Activated CD8-positive, alpha-beta memory T cell treated with anti-CD3 and anti-CD28 coated beads, Interleukin-2, amount 50 U/mL, for 24 hours (primary cell): ENCODE results near the gene JAK1.

Experiments
- DNase-seq: peaks from one replicate; pipeline ENCODE4 v3.0.0-alpha.2; 2020; ENCODE audit errors: extremely low read depth

JAK1 gene

GRCh38 chr1:64866689-64867088 is 99.7 kb downstream of the JAK1 start:
- DNase-seq: no peak

- DNase-seq: no peak
Observed at GRCh38 chr1:64865105-64865757, 101.1 kb downstream of the JAK1 start.

- peak; percentile 12 for DNase-seq
Observed at GRCh38 chr1:64864018-64864940, 102.1 kb downstream of the JAK1 start.

- no peak for DNase-seq
Observed at GRCh38 chr1:64861611-64862010, 104.7 kb downstream of the JAK1 start.

- DNase-seq: no peak
Observed at GRCh38 chr1:64857347-64857746, 109.0 kb downstream of the JAK1 start.

GRCh38 chr1:64856553-64856952 is 109.8 kb downstream of the JAK1 start:
- no peak for DNase-seq

GRCh38 chr1:64855557-64855956 is 110.8 kb downstream of the JAK1 start:
- no peak for DNase-seq

GRCh38 chr1:64854674-64855073 is 111.7 kb downstream of the JAK1 start:
- no peak for DNase-seq

GRCh38 chr1:64851664-64852063 is 114.7 kb downstream of the JAK1 start:
- DNase-seq: no peak

- no peak for DNase-seq
Observed at GRCh38 chr1:64850846-64851245, 115.5 kb downstream of the JAK1 start.

GRCh38 chr1:64849942-64850341 is 116.4 kb downstream of the JAK1 start:
- DNase-seq: no peak

- no peak for DNase-seq
Observed at GRCh38 chr1:64848803-64849202, 117.5 kb downstream of the JAK1 start.

- DNase-seq: no peak
Observed at GRCh38 chr1:64848136-64848535, 118.2 kb downstream of the JAK1 start.

GRCh38 chr1:64847666-64848065 is 118.7 kb downstream of the JAK1 start:
- DNase-seq: no peak

- no peak for DNase-seq
Observed at GRCh38 chr1:64846573-64847430, 119.5 kb downstream of the JAK1 start.

GRCh38 chr1:64845831-64846425 is 120.4 kb downstream of the JAK1 start:
- DNase-seq: no peak

- no peak for DNase-seq
Observed at GRCh38 chr1:64844609-64845008, 121.7 kb downstream of the JAK1 start.

- DNase-seq: no peak
Observed at GRCh38 chr1:64844175-64844574, 122.2 kb downstream of the JAK1 start.

GRCh38 chr1:64843675-64844074 is 122.7 kb downstream of the JAK1 start:
- no peak for DNase-seq

GRCh38 chr1:64842224-64842623 is 124.1 kb downstream of the JAK1 start:
- DNase-seq: no peak

GRCh38 chr1:64841330-64842065 is 124.9 kb downstream of the JAK1 start:
- no peak for DNase-seq
